Medulla oblongata (tissue), 1 donor: Measurements from ENCODE around the gene RAET1G.
"Not testable (repeated sequence)": the region's sequence is repeated elsewhere in the genome, so short reads cannot be mapped to it uniquely, and the experiment has no call there.

Experiments
- DNase-seq: peaks from one replicate; pipeline ENCODE4 v3.0.0-alpha.2; 2015; ENCODE audit errors: extremely low spot score

Gene RAET1G

DNA sequence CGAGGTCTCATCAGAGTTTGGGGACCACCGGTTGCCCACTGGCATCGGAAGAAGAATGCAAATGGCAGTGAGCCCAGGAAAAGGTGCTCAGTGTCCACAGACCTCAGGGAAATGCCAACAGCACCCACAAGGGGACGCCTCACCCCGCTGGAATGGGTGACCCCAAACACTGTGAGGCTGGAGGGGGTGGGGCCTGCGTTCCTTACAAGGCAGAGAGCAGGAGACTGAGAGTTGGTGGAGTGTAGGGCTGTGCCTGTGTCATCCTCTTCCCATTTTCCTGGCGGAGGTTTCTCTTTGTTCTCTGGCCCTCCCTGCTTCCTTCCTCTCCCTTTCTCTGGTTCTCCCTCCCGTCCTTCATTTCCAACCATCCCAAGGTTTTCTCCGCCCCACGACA lies 31.0 kb upstream of the RAET1G start:
- DNase-seq, result not testable (repeated sequence)

- DNase-seq, result not testable (repeated sequence)
These were observed 30.5 kb upstream of the RAET1G start for GRCh38 chr6:149953390-149953789.

DNA sequence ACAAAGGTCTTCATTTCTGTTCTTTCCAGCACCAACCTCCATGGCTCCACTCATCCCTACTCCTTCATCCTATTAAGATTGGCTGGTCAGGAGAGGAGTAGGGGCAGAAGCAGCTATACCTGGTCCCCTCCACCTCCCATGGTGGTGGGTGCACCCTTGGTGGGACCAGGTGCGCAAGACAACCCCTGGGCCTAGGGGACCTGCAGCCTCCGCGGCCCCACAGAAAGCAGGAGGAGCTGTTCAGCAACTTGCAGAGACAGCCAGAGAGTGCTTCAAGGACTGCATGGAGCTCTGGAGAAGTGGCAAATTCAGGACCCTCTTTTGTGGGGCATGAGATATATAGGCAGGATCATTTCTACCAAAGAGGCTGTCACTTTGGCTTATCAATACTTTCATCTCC lies 28.7 kb upstream of the RAET1G start:
- no peak for DNase-seq

DNA sequence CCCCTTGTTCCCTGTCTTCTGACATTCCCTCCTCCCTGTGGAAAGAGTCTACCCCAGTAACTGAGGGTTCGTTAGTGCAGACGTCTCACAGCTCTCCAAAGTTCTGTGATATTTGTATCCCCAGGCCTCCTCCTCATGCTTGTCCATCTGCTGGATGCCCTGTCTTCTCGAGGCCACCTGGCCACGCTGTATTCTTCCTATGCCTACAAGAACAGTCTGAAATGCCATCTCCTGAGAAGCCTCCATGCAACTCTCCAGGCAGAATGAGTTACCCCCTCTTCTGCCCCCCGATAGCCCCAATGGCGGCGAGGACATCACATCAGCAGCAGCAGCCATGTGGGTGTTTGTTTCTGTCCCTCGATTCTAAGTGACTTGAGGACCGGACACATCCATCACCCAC lies 28.2 kb upstream of the RAET1G start:
- no peak for DNase-seq

- no peak for DNase-seq
These were observed 27.5 kb upstream of the RAET1G start for GRCh38 chr6:149950423-149950822.

DNA sequence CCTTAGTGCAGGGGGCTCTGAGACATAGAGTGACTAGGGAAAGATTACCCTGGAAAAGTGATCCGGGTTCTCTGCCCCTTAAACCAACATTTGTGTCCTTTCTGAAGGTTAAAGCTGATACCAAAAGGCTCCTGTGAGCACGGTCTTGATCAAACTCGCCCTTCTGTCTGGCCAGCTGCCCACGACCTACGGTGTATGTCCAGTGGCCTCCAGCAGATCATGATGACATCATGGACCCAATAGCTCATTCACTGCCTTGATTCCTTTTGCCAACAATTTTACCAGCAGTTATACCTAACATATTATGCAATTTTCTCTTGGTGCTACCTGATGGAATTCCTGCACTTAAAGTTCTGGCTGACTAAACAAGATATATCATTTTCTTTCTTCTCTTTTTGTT lies 25.7 kb upstream of the RAET1G start:
- no peak for DNase-seq

DNA sequence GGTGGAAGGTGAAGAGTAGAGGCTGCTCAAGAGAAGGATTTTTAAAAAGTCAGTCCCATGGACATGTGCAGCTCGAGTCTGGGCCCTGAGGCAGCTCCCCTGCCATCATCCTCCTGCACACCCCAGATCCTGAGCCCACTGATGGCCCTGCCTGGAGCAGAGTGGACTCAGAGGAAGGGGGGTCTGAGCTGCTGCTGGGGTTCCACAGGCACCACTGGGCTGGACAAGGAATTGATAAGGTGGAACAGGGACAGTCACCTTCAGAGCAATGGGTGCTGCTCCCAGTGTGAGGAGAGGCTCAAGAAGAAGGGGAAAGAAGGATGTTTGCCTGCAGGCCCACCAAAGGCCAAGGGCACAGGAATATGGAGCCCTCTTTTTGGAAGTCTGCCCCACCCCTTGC lies 25.1 kb upstream of the RAET1G start:
- DNase-seq, result no peak

- not testable (repeated sequence) for DNase-seq
These were observed 24.6 kb upstream of the RAET1G start for GRCh38 chr6:149947533-149947932.

DNA sequence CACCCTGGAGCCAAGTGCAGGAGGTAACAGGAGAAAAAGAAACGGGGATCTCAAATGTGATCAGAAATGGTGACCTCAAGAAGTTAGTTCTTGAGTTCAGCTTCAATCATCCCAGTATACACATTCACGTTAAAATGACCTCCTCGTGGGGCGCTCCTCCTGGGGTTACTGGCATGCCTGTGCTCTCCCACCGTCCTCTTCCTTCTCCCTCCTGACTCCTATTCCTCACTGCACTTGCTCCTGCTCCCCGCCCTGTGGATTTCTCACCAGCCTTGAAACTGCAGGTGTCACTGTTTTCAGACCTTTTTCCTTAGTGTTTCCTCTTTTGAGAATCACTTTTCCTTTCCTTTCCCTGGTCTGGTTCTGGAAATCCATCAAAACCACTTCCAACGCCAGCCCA lies 23.7 kb upstream of the RAET1G start:
- DNase-seq, result not testable (repeated sequence)

GRCh38 chr6:149945276-149945675 lies 22.4 kb upstream of the RAET1G start:
- DNase-seq, result not testable (repeated sequence)

DNA sequence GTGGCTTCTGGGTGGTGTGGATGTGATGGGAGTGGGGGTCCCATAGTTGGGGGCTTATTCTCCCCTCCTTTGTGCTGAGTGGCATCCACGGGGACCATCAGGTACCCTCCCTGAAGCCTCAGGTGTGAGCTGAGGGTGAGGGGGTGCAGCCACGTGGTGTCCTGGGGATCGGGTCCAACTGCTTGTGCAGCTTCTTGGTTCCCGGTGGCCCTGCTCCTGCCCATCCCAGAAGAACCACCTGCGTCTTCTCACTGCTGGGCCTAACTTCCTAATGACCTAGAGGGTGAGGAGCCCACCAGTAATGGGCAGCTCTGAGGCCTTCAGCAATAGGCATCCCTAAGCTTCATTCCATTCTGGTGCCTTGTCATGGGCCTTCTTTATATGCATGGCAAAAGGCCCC lies 20.4 kb upstream of the RAET1G start:
- DNase-seq, result not testable (repeated sequence)

- no peak for DNase-seq
These were observed 19.5 kb upstream of the RAET1G start for GRCh38 chr6:149942461-149942829.

DNA sequence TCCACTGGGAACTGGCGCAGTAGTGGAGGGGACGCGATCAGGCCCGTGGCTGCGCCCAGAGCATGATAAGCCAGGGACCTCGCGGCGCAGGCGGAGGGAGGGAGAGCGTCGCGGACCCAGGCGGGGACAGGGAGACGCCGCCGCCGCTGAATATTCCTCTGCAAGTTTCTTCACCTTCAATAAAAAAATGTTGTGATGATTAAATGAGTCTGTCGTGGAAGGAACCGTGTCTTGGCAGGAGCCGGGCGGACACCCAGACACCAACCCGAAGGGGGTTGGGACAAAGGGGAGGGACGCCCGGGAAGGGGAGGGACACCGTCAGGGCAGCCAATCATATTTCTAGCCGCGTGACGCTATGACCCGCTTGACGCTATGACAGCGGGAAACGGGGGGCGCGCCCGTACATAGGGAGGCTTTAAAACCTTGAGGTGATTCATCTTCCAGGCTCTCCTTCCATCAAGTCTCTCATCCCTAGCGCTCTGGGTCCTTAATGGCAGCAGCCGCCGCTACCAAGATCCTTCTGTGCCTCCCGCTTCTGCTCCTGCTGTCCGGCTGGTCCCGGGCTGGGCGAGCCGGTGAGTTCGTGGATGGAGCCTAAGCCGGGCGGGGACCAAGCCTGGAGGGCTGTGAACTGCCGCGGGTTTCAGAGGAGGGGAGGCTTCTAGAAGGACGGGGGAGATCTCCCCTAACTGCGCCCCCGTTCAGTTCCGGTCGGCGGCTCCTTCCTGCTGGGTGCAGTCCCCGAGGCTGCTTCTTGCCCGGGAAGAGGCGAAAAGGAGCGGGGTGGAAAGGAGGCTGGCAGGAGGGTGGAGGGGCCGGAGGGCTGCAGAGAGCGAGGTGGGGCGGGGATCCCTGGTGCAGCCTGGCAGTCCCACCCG lies 18.9 kb upstream of the RAET1G start, which contains the start of gene ULBP2:
TSS of gene ULBP2 (plus strand) at position 432 of the 878 bp plus-strand sequence. CDS start at position 491, 59 bp downstream.
- DNase-seq, result peak; percentile 87

DNA sequence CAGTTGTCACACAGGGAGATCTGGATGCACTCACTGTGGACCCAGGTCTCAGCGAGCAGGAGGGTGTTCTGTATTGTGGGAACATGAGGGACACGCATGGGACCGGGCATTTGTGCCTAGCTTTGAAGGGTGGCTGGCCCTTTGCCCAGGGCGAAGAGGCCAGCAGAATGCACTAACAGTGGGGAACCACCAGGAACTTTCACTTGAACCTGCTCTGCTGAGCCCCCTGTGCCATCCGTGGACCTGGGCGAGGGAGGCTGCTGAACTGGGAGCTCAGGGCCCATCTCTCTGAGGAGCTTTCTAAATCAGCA lies 17.7 kb upstream of the RAET1G start:
- DNase-seq, result no peak

DNA sequence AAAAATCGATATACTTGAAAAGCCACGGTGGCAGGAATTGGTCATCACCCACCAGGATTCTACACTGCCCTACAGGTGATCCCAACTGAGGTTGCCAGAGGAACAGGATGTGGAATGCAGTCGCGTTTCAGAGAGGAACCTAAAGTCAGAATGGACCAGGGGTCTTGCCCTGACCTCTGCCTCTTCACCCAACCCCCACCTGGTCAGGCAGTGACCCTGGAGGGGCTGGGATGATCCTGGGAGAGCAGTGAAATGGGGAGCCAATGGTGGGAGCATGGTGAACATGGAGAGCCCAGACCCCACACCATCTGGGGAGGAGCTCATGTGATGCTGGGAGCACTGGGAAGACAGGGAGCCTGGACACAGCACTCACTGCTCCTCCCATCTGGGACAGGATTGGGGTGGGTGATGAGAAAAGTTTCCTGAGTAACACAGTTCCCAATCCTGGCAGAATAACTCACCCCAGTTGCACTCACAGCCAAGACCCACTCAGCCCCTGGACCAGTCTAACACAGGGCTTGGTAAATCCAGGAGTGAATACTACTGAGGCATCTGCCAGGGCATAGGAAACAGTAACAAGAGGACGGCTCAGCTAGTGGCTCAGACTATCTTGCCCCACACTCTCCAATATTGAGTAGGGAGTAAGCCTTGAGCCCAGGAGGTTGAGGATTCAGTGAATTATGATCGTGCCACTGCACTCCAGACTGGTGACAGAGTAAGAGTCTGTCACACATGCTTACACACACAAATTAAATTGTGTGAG lies 17.2 kb upstream of the RAET1G start:
- DNase-seq, result no peak

- no peak for DNase-seq
These were observed 16.4 kb upstream of the RAET1G start for GRCh38 chr6:149939356-149939648.

- no peak for DNase-seq
These were observed 15.8 kb upstream of the RAET1G start for GRCh38 chr6:149938571-149939355.

DNA sequence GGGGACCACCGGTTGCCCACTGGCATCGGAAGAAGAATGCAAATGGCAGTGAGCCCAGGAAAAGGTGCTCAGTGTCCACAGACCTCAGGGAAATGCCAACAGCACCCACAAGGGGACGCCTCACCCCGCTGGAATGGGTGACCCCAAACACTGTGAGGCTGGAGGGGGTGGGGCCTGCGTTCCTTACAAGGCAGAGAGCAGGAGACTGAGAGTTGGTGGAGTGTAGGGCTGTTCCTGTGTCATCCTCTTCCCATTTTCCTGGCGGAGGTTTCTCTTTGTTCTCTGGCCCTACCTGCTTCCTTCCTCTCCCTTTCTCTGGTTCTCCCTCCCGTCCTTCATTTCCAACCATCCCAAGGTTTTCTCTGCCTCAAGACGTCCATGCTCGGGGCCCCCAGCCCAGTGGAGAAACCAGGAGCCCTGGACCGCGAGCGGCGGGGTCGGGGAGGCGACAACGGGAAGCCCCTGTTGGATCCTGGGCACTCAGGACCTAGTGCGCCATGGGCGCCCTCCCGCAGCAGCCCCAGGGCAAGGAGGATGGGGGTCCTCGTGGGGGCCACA lies 15.2 kb upstream of the RAET1G start:
- not testable (repeated sequence) for DNase-seq

DNA sequence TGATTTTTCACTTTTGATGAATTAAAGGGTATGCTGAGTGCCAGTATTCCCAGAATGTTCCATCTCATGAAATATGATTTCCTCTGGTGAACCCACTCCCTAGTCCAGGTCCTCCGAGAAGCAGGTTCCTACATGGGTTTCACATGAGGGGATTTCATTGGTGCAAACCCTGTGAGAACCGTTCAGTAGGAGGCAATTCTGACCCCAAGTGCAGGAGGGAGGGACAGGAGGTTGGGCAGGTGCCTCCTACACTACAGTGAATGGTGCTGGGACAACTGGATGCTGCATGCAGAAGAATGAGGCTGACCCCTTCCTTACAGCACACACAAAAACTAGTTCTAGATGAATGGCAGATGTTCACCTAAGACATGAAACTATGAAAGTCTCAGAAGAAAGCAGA lies 13.8 kb upstream of the RAET1G start:
- DNase-seq, result no peak

DNA sequence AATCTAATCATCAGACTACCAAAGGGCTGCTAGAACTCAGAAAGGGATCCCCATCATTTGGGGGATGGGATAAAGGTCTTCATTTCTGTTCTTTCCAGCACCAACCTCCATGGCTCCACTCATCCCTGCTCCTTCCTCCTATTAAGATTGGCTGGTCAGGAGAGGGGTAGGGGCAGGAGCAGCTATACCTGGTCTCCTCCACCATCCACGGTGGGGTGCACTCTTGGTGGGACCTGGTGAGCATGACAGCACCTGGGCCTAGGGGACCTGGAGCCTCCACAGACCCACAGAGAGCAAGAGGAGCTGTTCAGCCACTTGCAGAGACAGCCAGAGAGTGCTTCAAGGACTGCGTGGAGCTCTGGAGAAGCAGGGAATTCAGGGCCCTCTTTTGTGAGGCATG lies 12.7 kb upstream of the RAET1G start:
- DNase-seq, result no peak

- no peak for DNase-seq
These were observed 12.3 kb upstream of the RAET1G start for GRCh38 chr6:149935246-149935645.
